Spleen (tissue), 7 donors: ENCODE results near the gene CDHR2.

ENCODE experiments used
- CTCF ChIP-seq, 11 experiments: fragments of 200-600 bp in 7 of 11; fragments of 450-650 bp in 4 of 11; sonication (generic) in 4 of 11; IDR thresholded peaks in 8 of 11; conservative IDR thresholded peaks in 3 of 11; 1 replicate in 7 of 11; 2 replicates in 4 of 11; pipeline versions ENCODE4 v1.4.0 to v1.8.0; 2016 to 2021; ENCODE audit warnings: antibody characterized with exemption in 11 of 11, inconsistent platforms in 4 of 11, mild to moderate bottlenecking in 1 of 11
- POLR2A ChIP-seq, 3 donors: fragments of 450-650 bp; IDR thresholded peaks; one replicate each; pipeline ENCODE4 v1.5.1; 2017; ENCODE audit warnings: antibody characterized with exemption in 3 of 3, mild to moderate bottlenecking in 1 of 3
- POLR2AphosphoS5 ChIP-seq, 3 donors: sonication (generic); formaldehyde crosslinking; IDR thresholded peaks; one replicate each; pipeline ENCODE4 v1.5.1; 2017; ENCODE audit warnings: antibody characterized with exemption in 3 of 3
- donor health status: DM: no; HTN: no; CAD: no; lungs with moderate emphysema.
- donor health status: DM: no; HTN: no; CAD: no.
- donor health status: DM: no; HTN: no; CAD: no.

- TF ChIP-seq CTCF (IDR thresholded peaks at IDR 0.05 in 8 of 11, conservative IDR thresholded peaks at IDR 0.05 in 3 of 11) (no peak), POLR2A (IDR thresholded peaks at IDR 0.05) (no peak), POLR2AphosphoS5 (IDR thresholded peaks at IDR 0.05) (no peak)
Measured at GRCh38 chr5:176517053-176517661, 32.0 kb upstream of the CDHR2 start.
